GM23338 (cell line): ENCODE data around the gene SH3RF2. TPM values are rescaled to one million over a fixed set of nuclear protein-coding genes. Genes with fewer than 3 reads are reported as not detected.

Experiments used
- ATAC-seq: fragments of 200-7000 bp; cut with Tn5 transposase; 3 replicates; pipeline ENCODE4 v1.9.1; 2020
- DNase-seq: peaks from one replicate; pipeline ENCODE4 v3.0.0-alpha.2; 2015; ENCODE audit warnings: low spot score
- H2AFZ ChIP-seq: fragments of 200-600 bp; sonication (generic); 2 replicates; pipeline ENCODE4 v1.8.0; 2016; ENCODE audit warnings: antibody characterized with exemption, mild to moderate bottlenecking, moderate library complexity
- H3F3A ChIP-seq: fragments of 200-600 bp; sonication (generic); replicated peaks from 2 replicates; pipeline ENCODE4 v1.8.0; 2017; ENCODE audit warnings: antibody characterized with exemption, mixed run types, low read depth
- H3K27ac ChIP-seq: fragments of 200-600 bp; sonication (generic); 2 replicates; pipeline ENCODE4 v1.6.1; 2016; ENCODE audit warnings: low read depth
- H3K27me3 ChIP-seq: fragments of 200-600 bp; sonication (generic); 2 replicates; pipeline ENCODE4 v1.8.0; 2016; ENCODE audit warnings: mild to moderate bottlenecking, mixed run types, moderate library complexity; ENCODE audit not compliant: insufficient read depth
- H3K36me3 ChIP-seq: fragments of 200-600 bp; sonication (generic); 2 replicates; pipeline ENCODE4 v1.8.0; 2016; ENCODE audit warnings: mild to moderate bottlenecking; ENCODE audit not compliant: insufficient read depth
- H3K4me1 ChIP-seq: fragments of 200-600 bp; sonication (generic); 2 replicates; pipeline ENCODE4 v1.8.0; 2016; ENCODE audit warnings: mild to moderate bottlenecking, moderate library complexity; ENCODE audit not compliant: insufficient read depth
- H3K4me2 ChIP-seq: fragments of 200-600 bp; sonication (generic); 2 replicates; pipeline ENCODE4 v1.7.1; 2017; ENCODE audit warnings: mixed run types
- H3K4me3 ChIP-seq: fragments of 200-600 bp; sonication (generic); 2 replicates; pipeline ENCODE4 v1.6.1; 2016; ENCODE audit warnings: mixed run types
- H3K79me2 ChIP-seq: fragments of 200-600 bp; sonication (generic); replicated peaks from 2 replicates; pipeline ENCODE4 v1.8.0; 2017; ENCODE audit warnings: mild to moderate bottlenecking; ENCODE audit not compliant: insufficient read depth
- H3K9me2 ChIP-seq: fragments of 200-600 bp; sonication (generic); 2 replicates; pipeline ENCODE4 v1.8.0; 2017; ENCODE audit not compliant: insufficient read depth
- H4K20me1 ChIP-seq: fragments of 200-600 bp; sonication (generic); replicated peaks from 2 replicates; pipeline ENCODE4 v1.8.0; 2017; ENCODE audit warnings: mild to moderate bottlenecking; ENCODE audit not compliant: insufficient read depth
- H3K27ac Mint-ChIP-seq: 2 replicates; pipeline ENCODE4 v1.8.0; 2020; ENCODE audit warnings: inconsistent platforms, mild to moderate bottlenecking, moderate library complexity, mixed read lengths
- H3K27me3 Mint-ChIP-seq: 3 replicates; pipeline ENCODE4 v1.8.0; 2022; ENCODE audit warnings: low read depth, mild to moderate bottlenecking, moderate library complexity, mixed read lengths, inconsistent platforms; ENCODE audit not compliant: insufficient read depth, poor library complexity
- H3K36me3 Mint-ChIP-seq: 3 replicates; pipeline ENCODE4 v1.8.0; 2021; ENCODE audit warnings: low read depth, mild to moderate bottlenecking, inconsistent platforms, moderate library complexity, mixed read lengths
- H3K4me1 Mint-ChIP-seq: 3 replicates; pipeline ENCODE4 v1.8.0; 2020; ENCODE audit warnings: mild to moderate bottlenecking, inconsistent platforms, mixed read lengths
- H3K4me3 Mint-ChIP-seq: 3 replicates; pipeline ENCODE4 v1.8.0; 2021; ENCODE audit warnings: moderate library complexity, mild to moderate bottlenecking, inconsistent platforms, mixed read lengths
- H3K9me3 Mint-ChIP-seq: 3 replicates; pipeline ENCODE4 v1.8.0; 2020; ENCODE audit warnings: moderate library complexity, mild to moderate bottlenecking, inconsistent platforms, mixed read lengths
- CREB1 ChIP-seq: fragments of 250-450 bp; sonication (Bioruptor Pico); IDR thresholded peaks from 2 replicates; pipeline ENCODE4 v1.5.0; 2020; ENCODE audit warnings: low read depth, mild to moderate bottlenecking, moderate library complexity
- EZH2 ChIP-seq: fragments of 200-600 bp; sonication (generic); IDR thresholded peaks from one replicate; pipeline ENCODE4 v1.8.0; 2017; ENCODE audit warnings: antibody characterized with exemption, mild to moderate bottlenecking, low read depth; ENCODE audit not compliant: unreplicated experiment
- EZH2phosphoT487 ChIP-seq: fragments of 200-600 bp; sonication (generic); IDR thresholded peaks from one replicate; pipeline ENCODE4 v1.8.1; 2018; ENCODE audit warnings: antibody characterized with exemption; ENCODE audit not compliant: unreplicated experiment
- JUNB ChIP-seq: IDR thresholded peaks from one replicate; pipeline ENCODE4 v1.6.1; 2016; ENCODE audit warnings: antibody characterized with exemption; ENCODE audit not compliant: unreplicated experiment
- NANOG ChIP-seq: IDR thresholded peaks from 2 replicates; pipeline ENCODE4 v1.6.1; 2016; ENCODE audit warnings: antibody characterized with exemption, borderline replicate concordance
- POLR2AphosphoS5 ChIP-seq: IDR thresholded peaks from 2 replicates; pipeline ENCODE4 v1.6.1; 2016; ENCODE audit warnings: antibody characterized with exemption, low read depth
- STAT1 ChIP-seq: IDR thresholded peaks from one replicate; pipeline ENCODE4 v1.6.1; 2016; ENCODE audit warnings: antibody characterized with exemption; ENCODE audit not compliant: unreplicated experiment
- ZNF331 ChIP-seq: fragments of 250-450 bp; sonication (Bioruptor Pico); IDR thresholded peaks from 2 replicates; pipeline ENCODE4 v1.5.0; 2020; ENCODE audit warnings: low read depth, mild to moderate bottlenecking, moderate library complexity
- polyA plus RNA-seq: library from polyadenylated mRNA; unstranded; fragments of >200 nt; fragmentation: Nextera tagmentation; extraction: Ambion mirVana; gene quantifications from 2 replicates; pipeline ENCODE4 v1.2.1, GENCODE V29; 2016
- total RNA-seq: library from RNA; depleted of rRNA; stranded (reverse); fragments of >200 nt; shearing (Covaris generic); gene quantifications from 2 replicates; pipeline ENCODE4 v1.2.3, GENCODE V29; 2014
- TF ChIP-seq, protein P1 (sequence below): fragments of 250-450 bp; sonication (Bioruptor Pico); IDR thresholded peaks from 2 replicates; pipeline ENCODE4 v1.5.0; 2020; ENCODE audit warnings: mild to moderate bottlenecking, moderate library complexity
- TF ChIP-seq, protein P2 (sequence below): IDR thresholded peaks from one replicate; pipeline ENCODE4 v1.6.1; 2018; ENCODE audit warnings: antibody characterized with exemption; ENCODE audit not compliant: unreplicated experiment

Gene SH3RF2
- total and polyA plus RNA-seq, 2 experiments from 2014 or later, result 1.7 to 2.4 TPM

DNA sequence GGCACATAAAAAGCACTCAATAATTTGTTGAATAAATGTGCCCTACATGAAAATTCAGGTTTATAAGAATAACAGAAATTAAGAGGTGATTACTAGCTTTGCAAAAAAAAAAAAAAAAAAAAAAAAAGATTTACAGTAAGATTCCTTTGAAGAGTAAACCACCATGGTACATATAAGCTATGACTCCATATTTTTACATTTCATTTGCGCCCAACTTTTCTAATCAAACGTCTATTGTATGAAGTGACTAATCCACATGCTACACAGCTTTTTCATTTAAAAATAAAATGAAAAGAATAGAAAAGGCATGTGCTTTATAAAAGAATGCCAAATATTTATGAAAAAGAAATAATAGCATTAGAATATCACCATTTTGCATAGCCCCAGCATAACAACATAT, 169.1 kb downstream of the SH3RF2 start, which contains the start of gene PLAC8L1 (continued):
- TF ChIP-seq, protein P1, sequence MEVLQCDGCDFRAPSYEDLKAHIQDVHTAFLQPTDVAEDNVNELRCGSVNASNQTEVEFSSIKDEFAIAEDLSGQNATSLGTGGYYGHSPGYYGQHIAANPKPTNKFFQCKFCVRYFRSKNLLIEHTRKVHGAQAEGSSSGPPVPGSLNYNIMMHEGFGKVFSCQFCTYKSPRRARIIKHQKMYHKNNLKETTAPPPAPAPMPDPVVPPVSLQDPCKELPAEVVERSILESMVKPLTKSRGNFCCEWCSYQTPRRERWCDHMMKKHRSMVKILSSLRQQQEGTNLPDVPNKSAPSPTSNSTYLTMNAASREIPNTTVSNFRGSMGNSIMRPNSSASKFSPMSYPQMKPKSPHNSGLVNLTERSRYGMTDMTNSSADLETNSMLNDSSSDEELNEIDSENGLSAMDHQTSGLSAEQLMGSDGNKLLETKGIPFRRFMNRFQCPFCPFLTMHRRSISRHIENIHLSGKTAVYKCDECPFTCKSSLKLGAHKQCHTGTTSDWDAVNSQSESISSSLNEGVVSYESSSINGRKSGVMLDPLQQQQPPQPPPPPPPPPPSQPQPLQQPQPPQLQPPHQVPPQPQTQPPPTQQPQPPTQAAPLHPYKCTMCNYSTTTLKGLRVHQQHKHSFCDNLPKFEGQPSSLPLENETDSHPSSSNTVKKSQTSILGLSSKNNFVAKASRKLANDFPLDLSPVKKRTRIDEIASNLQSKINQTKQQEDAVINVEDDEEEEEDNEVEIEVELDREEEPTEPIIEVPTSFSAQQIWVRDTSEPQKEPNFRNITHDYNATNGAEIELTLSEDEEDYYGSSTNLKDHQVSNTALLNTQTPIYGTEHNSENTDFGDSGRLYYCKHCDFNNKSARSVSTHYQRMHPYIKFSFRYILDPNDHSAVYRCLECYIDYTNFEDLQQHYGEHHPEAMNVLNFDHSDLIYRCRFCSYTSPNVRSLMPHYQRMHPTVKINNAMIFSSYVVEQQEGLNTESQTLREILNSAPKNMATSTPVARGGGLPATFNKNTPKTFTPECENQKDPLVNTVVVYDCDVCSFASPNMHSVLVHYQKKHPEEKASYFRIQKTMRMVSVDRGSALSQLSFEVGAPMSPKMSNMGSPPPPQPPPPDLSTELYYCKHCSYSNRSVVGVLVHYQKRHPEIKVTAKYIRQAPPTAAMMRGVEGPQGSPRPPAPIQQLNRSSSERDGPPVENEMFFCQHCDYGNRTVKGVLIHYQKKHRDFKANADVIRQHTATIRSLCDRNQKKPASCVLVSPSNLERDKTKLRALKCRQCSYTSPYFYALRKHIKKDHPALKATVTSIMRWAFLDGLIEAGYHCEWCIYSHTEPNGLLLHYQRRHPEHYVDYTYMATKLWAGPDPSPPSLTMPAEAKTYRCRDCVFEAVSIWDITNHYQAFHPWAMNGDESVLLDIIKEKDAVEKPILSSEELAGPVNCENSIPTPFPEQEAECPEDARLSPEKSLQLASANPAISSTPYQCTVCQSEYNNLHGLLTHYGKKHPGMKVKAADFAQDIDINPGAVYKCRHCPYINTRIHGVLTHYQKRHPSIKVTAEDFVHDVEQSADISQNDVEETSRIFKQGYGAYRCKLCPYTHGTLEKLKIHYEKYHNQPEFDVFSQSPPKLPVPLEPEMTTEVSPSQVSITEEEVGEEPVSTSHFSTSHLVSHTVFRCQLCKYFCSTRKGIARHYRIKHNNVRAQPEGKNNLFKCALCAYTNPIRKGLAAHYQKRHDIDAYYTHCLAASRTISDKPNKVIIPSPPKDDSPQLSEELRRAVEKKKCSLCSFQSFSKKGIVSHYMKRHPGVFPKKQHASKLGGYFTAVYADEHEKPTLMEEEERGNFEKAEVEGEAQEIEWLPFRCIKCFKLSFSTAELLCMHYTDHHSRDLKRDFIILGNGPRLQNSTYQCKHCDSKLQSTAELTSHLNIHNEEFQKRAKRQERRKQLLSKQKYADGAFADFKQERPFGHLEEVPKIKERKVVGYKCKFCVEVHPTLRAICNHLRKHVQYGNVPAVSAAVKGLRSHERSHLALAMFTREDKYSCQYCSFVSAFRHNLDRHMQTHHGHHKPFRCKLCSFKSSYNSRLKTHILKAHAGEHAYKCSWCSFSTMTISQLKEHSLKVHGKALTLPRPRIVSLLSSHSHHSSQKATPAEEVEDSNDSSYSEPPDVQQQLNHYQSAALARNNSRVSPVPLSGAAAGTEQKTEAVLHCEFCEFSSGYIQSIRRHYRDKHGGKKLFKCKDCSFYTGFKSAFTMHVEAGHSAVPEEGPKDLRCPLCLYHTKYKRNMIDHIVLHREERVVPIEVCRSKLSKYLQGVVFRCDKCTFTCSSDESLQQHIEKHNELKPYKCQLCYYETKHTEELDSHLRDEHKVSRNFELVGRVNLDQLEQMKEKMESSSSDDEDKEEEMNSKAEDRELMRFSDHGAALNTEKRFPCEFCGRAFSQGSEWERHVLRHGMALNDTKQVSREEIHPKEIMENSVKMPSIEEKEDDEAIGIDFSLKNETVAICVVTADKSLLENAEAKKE (CRISPR knock-in tag), result no peak
- no peak for TF ChIP-seq CREB1 (CRISPR knock-in tag)
- TF ChIP-seq STAT1, result no peak
- no peak for TF ChIP-seq POLR2AphosphoS5
- TF ChIP-seq NANOG, result no peak
- no peak for TF ChIP-seq JUNB
- no peak for TF ChIP-seq ZNF331 (CRISPR knock-in tag)
- TF ChIP-seq EZH2phosphoT487, result no peak
- TF ChIP-seq EZH2, result no peak

DNA sequence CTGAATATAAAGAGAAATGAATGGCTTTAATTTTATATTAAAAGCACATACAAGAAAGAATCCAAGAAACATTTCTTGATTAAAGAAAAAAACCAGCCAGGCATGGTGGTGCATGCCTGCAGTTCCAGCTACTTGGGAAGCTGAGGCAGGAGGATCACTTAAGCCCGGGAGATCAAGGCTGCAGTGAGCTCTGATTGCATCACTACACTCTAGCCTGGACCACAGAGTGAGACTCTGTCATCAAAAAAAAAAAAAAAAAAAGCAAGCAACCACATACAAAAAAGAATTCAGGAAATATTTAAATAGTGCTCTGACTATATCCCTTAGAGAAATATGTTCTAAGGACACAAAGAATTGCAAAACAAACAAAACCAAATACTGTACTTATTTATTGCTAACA, 171.5 kb downstream of the SH3RF2 start:
- ATAC-seq (no peak), DNase-seq (no peak)
- Histone ChIP-seq H3K79me2 (no peaks in the 10 kb centered on the region), H4K20me1 (0 out of 2 replicates have a peak, but pooled peaks cover under 1% of the 10 kb centered on the region), H3K4me2 (no peak overlapping the region), H3K36me3 (peaks cover 13% of the 10 kb centered on the region; the same call in 1 of the 2 replicates), H2AFZ (no peak overlapping the region), H3K27ac (no peak overlapping the region), H3K4me1 (0 out of 2 replicates have a peak, but pooled peaks cover under 1% of the 10 kb centered on the region), H3F3A (no peaks in the 10 kb centered on the region), H3K27me3 (no peaks in the 10 kb centered on the region), H3K9me2 (no peaks in the 10 kb centered on the region), H3K4me3 (no peak overlapping the region)
- no peaks in the 10 kb centered on the region for H3K9me3 Mint-ChIP-seq
- no peak overlapping the region for H3K27ac Mint-ChIP-seq
- H3K4me3 Mint-ChIP-seq, result no peak overlapping the region
- no peaks in the 10 kb centered on the region for H3K4me1 Mint-ChIP-seq
- H3K36me3 Mint-ChIP-seq, result peaks cover 9% of the 10 kb centered on the region
- peaks cover 2% of the 10 kb centered on the region for H3K27me3 Mint-ChIP-seq
- TF ChIP-seq NANOG, result no peak
- TF ChIP-seq, protein P2, sequence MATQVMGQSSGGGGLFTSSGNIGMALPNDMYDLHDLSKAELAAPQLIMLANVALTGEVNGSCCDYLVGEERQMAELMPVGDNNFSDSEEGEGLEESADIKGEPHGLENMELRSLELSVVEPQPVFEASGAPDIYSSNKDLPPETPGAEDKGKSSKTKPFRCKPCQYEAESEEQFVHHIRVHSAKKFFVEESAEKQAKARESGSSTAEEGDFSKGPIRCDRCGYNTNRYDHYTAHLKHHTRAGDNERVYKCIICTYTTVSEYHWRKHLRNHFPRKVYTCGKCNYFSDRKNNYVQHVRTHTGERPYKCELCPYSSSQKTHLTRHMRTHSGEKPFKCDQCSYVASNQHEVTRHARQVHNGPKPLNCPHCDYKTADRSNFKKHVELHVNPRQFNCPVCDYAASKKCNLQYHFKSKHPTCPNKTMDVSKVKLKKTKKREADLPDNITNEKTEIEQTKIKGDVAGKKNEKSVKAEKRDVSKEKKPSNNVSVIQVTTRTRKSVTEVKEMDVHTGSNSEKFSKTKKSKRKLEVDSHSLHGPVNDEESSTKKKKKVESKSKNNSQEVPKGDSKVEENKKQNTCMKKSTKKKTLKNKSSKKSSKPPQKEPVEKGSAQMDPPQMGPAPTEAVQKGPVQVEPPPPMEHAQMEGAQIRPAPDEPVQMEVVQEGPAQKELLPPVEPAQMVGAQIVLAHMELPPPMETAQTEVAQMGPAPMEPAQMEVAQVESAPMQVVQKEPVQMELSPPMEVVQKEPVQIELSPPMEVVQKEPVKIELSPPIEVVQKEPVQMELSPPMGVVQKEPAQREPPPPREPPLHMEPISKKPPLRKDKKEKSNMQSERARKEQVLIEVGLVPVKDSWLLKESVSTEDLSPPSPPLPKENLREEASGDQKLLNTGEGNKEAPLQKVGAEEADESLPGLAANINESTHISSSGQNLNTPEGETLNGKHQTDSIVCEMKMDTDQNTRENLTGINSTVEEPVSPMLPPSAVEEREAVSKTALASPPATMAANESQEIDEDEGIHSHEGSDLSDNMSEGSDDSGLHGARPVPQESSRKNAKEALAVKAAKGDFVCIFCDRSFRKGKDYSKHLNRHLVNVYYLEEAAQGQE, result no peak
- TF ChIP-seq ZNF331 (CRISPR knock-in tag), result no peak
- TF ChIP-seq EZH2phosphoT487, result no peak
